ENCODE results near the gene NOTCH1.

Gene NOTCH1

GRCh38 chr9:136505406-136506403 lies 40.1 kb downstream of the NOTCH1 start:
- TF ChIP-seq CTCF (IDR thresholded peaks at IDR 0.05; ENCODE audit: poor library complexity, severe bottlenecking) = no peak
- H3K9me3 ChIP-seq (ENCODE audit: severe bottlenecking) = no peaks in the 10 kb centered on the region

GRCh38 chr9:136504512-136505348 lies 41.1 kb downstream of the NOTCH1 start:
- H3K27me3 ChIP-seq (ENCODE audit: insufficient read depth, poor library complexity, severe bottlenecking) = no peaks in the 10 kb centered on the region
- DNase-seq (ENCODE audit: low spot score) (no peak), ATAC-seq (ENCODE audit: low read depth) (no peak)
- no peak overlapping the region for H3K27ac ChIP-seq (ENCODE audit: poor library complexity, severe bottlenecking)
- H3K4me1 ChIP-seq (ENCODE audit: insufficient read depth, poor library complexity, severe bottlenecking) = no peaks in the 10 kb centered on the region
- H3K36me3 ChIP-seq (ENCODE audit: low read depth) = peaks cover 94% of the 10 kb centered on the region
- no peak overlapping the region for H3K4me3 ChIP-seq (ENCODE audit: severe bottlenecking)
- H3K9me3 ChIP-seq (ENCODE audit: severe bottlenecking) = no peaks in the 10 kb centered on the region
- no peak for TF ChIP-seq CTCF (IDR thresholded peaks at IDR 0.05; ENCODE audit: poor library complexity, severe bottlenecking)

More at GRCh38 chr9:136505406-136506403, 40.1 kb downstream of the NOTCH1 start:
- Histone ChIP-seq H3K4me1 (ENCODE audit: insufficient read depth, poor library complexity, severe bottlenecking) (no peaks in the 10 kb centered on the region), H3K27ac (ENCODE audit: poor library complexity, severe bottlenecking) (no peak overlapping the region), H3K4me3 (ENCODE audit: severe bottlenecking) (no peak overlapping the region), H3K27me3 (ENCODE audit: insufficient read depth, poor library complexity, severe bottlenecking) (no peaks in the 10 kb centered on the region), H3K36me3 (ENCODE audit: low read depth) (peaks cover 94% of the 10 kb centered on the region)
- ATAC-seq (ENCODE audit: low read depth) = no peak
- DNase-seq (ENCODE audit: low spot score) = no peak

- Histone ChIP-seq H3K9me3 (ENCODE audit: severe bottlenecking) (no peaks in the 10 kb centered on the region), H3K4me3 (ENCODE audit: severe bottlenecking) (no peak overlapping the region), H3K27me3 (ENCODE audit: insufficient read depth, poor library complexity, severe bottlenecking) (no peaks in the 10 kb centered on the region), H3K4me1 (ENCODE audit: insufficient read depth, poor library complexity, severe bottlenecking) (no peaks in the 10 kb centered on the region), H3K27ac (ENCODE audit: poor library complexity, severe bottlenecking) (no peak overlapping the region), H3K36me3 (ENCODE audit: low read depth) (peaks cover 92% of the 10 kb centered on the region)
- TF ChIP-seq CTCF (IDR thresholded peaks at IDR 0.05; ENCODE audit: poor library complexity, severe bottlenecking) = no peak
- ATAC-seq (ENCODE audit: low read depth) (no peak), DNase-seq (ENCODE audit: low spot score) (no peak)
These were observed 42.8 kb downstream of the NOTCH1 start for GRCh38 chr9:136502940-136503550.

GRCh38 chr9:136502196-136502595 lies 43.7 kb downstream of the NOTCH1 start:
- no peak for DNase-seq (ENCODE audit: low spot score)

More at GRCh38 chr9:136502196-136502595, 43.7 kb downstream of the NOTCH1 start:
- Histone ChIP-seq H3K9me3 (ENCODE audit: severe bottlenecking) (no peaks in the 10 kb centered on the region), H3K4me3 (ENCODE audit: severe bottlenecking) (no peak overlapping the region), H3K4me1 (ENCODE audit: insufficient read depth, poor library complexity, severe bottlenecking) (no peaks in the 10 kb centered on the region), H3K27me3 (ENCODE audit: insufficient read depth, poor library complexity, severe bottlenecking) (no peaks in the 10 kb centered on the region), H3K36me3 (ENCODE audit: low read depth) (peaks cover 88% of the 10 kb centered on the region), H3K27ac (ENCODE audit: poor library complexity, severe bottlenecking) (no peak overlapping the region)
- TF ChIP-seq CTCF (IDR thresholded peaks at IDR 0.05; ENCODE audit: poor library complexity, severe bottlenecking) = no peak
- ATAC-seq (ENCODE audit: low read depth) = no peak
